Fibroblast of skin of scalp (primary cell): Measurements from ENCODE around the gene NRCAM.

Experiments
- DNase-seq: peaks from one replicate; pipeline ENCODE4 v3.0.0-alpha.2; 2013

NRCAM gene

GRCh38 chr7:108147031-108147563, 309.1 kb downstream of the NRCAM start:
- no peak for DNase-seq

GRCh38 chr7:108146070-108146842, 310.0 kb downstream of the NRCAM start:
- peak; percentile 87 for DNase-seq

- DNase-seq: no peak
Observed at GRCh38 chr7:108145401-108145800, 310.8 kb downstream of the NRCAM start.

- DNase-seq: no peak
Observed at GRCh38 chr7:108144931-108145330, 311.3 kb downstream of the NRCAM start.

GRCh38 chr7:108143658-108144420, 312.4 kb downstream of the NRCAM start:
- DNase-seq: no peak

- no peak for DNase-seq
Observed at GRCh38 chr7:108142675-108143259, 313.5 kb downstream of the NRCAM start.

- no peak for DNase-seq
Observed at GRCh38 chr7:108142180-108142579, 314.1 kb downstream of the NRCAM start.

GRCh38 chr7:108140671-108141070, 315.6 kb downstream of the NRCAM start:
- DNase-seq: no peak

- peak; percentile 78 for DNase-seq
Observed at GRCh38 chr7:108138911-108139310, 317.3 kb downstream of the NRCAM start.

- no peak for DNase-seq
Observed at GRCh38 chr7:108137993-108138392, 318.2 kb downstream of the NRCAM start.

- DNase-seq: no peak
Observed at GRCh38 chr7:108137040-108137439, 319.2 kb downstream of the NRCAM start.

- no peak for DNase-seq
Observed at GRCh38 chr7:108136191-108136688, 320.0 kb downstream of the NRCAM start.

GRCh38 chr7:108135446-108136190, 320.6 kb downstream of the NRCAM start:
- no peak for DNase-seq

- DNase-seq: peak; percentile 15
Observed at GRCh38 chr7:108134486-108134885, 321.8 kb downstream of the NRCAM start.

- no peak for DNase-seq
Observed at GRCh38 chr7:108132551-108133265, 323.5 kb downstream of the NRCAM start.

GRCh38 chr7:108130261-108130660, 326.0 kb downstream of the NRCAM start, which contains the start of gene LAMB4:
TSS of gene LAMB4 (minus strand) at chr7:108130361. CDS start at chr7:108123164, 7,197 bp downstream.
- DNase-seq: no peak

GRCh38 chr7:108129018-108129965, 326.9 kb downstream of the NRCAM start:
- peak; percentile 36 for DNase-seq

GRCh38 chr7:108128514-108128913, 327.7 kb downstream of the NRCAM start:
- DNase-seq: no peak

- no peak for DNase-seq
Observed at GRCh38 chr7:108127461-108127860, 328.8 kb downstream of the NRCAM start.

GRCh38 chr7:108124820-108125219, 331.4 kb downstream of the NRCAM start:
- no peak for DNase-seq
